ENCODE results near the gene CYB5RL. TPM values are rescaled to one million over a fixed set of nuclear protein-coding genes. Genes with fewer than 3 reads are reported as not detected.
"Not testable (repeated sequence)": the region's sequence is repeated elsewhere in the genome, so short reads cannot be mapped to it uniquely, and the experiment has no call there.

Gene CYB5RL
- total RNA-seq, 2 donors from 2014 or later, result 5.5 to 5.7 TPM

DNA sequence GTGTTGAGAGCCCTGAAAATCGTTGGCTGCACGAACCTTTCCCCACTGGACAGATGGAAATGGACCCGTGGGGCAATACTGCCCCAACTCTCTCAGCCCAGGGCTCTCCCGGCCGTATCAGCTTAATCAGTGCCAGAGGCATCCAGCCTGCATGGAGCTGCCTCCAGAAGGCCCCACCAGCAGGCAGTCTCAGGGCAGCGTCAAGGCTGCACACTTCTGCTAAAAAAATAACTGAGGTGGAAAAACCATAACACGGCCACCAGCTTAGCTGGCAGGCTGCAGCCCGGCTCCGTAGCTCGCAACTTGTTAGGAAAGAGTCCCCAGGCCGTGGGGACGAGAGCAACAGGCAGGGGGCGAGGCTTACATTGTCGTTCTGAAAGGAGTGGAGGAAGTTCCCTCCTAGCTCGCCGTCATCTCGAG lies 28.1 kb upstream of the CYB5RL start:
- intact Hi-C loops (cut with DNase I, micrococcal nuclease), result no loop called here

DNA sequence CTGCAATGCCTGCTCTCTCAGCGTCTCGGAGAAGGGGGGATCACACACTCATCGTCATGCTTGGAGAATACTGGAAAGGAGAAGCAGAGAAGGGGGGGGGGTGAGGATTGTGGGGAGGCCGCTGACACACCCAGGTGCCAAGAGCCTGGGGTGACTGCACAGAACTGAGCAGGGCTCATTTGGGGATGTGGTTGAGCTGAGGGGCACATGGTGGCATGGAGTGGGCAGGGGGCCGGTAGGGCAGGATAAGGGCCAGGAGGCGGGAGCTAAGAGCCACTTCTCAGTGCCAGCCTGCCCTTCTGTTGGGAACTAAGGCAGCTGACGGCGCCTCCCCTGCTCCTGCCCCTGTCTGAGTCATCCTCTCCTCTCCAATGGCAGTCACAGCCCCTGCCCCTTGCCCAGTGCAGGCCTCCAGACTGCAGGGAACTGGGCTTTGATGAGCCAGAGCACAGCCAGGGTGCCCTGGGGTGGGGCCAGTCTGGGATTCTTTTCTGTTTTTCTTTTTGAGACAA lies 27.3 kb upstream of the CYB5RL start:
- DNase-seq (no peak), ATAC-seq (peak; percentile 34)
- intact Hi-C loops (cut with DNase I, micrococcal nuclease), result no loop called here

More for the DNA sequence above, 28.1 kb upstream of the CYB5RL start:
- DNase-seq (no peak), ATAC-seq (no peak)

DNA sequence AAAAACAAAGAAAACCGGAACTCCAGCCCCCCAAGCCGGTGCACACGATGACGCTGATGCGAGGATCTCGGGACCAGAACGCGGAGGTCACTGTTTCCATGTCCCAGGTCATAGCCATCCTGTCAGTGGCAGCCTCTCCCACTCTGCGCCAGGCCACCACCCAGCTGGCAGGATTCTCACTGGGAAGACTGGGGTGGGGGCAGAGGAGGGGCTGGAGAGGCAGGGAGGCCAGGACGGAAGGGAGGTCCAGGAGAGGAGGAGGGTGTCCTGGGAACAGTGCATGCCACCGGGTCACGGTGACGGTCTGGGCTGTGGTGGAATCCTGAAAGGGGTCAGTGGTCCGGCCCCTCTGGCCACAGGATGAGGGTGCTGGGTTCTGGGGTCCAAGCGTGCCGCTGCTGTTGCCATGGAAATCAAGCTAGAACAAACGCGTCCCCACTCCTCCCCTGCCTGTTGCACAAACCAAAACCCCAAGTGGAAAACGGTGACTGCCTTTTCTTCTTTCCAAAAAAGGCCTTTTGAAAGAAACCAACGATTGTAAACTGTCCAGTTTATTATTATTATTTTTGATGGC lies 26.2 kb upstream of the CYB5RL start:
- DNase-seq, result no peak
- intact Hi-C loops (cut with DNase I, micrococcal nuclease), result no loop called here
- no peak for ATAC-seq

DNA sequence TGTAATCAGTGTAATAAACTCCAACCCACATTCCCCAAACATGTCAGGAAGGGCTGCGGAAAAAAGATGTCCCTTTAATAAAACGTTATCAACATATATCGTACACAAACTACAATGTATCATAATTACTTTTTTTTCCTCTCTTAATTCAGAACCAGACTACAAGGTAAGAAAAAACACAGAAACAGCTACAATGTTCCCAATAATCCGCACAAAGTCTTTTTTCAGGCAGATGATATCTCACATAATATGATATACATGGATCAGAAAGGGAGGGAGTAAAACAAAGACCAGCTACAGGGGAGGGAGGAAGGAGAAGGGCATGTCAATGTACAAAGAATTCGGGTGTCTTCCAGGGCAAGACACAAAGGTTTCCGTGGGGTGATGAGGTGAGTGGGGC lies 25.5 kb upstream of the CYB5RL start:
- intact Hi-C loops (cut with DNase I, micrococcal nuclease), result no loop called here
- ATAC-seq (no peak), DNase-seq (no peak)

DNA sequence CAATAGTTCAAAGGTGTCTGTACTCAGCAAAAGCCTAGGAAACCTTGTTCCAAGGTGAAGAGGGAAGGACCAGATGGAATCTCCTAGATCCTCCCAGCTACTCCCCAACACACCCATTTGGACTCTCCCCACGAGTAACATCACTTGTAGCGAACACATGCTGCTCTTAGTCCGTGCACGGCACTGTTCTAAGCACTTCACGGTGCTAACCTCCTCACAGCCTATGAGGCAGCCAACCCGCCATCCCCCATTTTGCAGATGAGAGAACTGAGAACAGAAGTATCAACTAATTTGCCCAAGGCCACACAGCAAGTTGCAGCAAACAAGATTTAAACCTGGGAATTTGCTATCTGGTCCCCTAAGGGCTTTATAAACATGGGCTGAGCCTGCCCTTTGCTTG lies 24.4 kb upstream of the CYB5RL start:
- DNase-seq (no peak), ATAC-seq (no peak)
- intact Hi-C loops (cut with DNase I, micrococcal nuclease), result no loop called here

DNA sequence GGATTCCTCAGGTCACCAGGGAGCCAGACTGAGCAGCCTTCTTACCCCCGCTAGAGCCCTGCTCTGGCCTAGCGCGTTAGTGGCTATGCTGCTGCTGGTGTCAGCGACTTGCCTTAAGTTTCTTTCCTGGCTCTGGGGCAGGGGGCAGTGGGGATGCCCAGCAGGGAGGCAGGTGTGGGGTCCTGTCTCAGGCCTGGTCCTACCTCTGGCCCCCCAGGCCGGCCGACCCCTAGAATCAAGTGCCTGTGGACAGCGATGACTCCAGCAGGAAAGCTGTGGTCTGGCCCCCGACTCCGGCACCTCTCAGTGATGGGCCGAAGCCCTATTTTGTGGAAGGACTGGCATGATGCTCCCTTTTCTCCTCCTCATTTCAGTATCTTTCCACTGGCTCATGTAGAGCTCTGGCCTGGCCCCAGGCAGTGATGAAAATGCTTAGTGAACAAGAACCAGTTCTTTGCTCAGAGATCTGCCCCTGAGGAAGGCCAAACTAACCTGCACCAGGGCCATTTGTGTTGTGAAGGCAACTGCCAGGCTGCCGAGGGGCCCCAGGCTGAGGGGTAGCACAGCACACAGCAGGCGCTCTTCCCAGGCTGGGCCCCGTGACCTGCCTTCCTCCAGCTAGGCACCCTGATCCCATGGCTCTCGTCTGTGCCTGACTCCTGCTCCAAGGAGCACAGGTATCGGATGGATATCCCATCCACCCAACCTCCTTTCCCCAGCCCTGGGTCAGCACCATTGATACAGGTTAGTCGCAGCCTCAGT lies 23.8 kb upstream of the CYB5RL start:
- ATAC-seq (no peak), DNase-seq (no peak)
- intact Hi-C loops (cut with DNase I, micrococcal nuclease), result no loop called here

DNA sequence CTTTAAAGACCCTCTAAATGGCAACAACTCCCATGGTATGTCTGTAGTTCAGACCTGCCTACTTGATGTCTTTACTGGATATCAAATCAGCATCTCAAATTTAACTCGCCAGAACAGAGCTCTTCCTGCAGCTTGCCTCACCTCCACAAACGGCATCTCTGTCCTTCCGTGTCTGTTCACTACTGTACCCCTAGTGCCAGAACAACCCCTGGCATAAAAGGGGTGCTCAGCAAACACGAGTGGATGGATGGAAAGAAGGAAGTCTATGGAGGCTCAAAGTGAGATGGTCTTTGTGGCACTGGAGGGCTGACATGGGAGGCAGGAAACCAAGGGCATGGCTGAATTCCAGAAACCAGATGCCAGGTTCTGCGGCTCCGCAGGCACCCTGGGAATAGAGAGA lies 22.9 kb upstream of the CYB5RL start:
- no peak for ATAC-seq
- DNase-seq, result no peak
- intact Hi-C loops (cut with DNase I, micrococcal nuclease), result no loop called here

DNA sequence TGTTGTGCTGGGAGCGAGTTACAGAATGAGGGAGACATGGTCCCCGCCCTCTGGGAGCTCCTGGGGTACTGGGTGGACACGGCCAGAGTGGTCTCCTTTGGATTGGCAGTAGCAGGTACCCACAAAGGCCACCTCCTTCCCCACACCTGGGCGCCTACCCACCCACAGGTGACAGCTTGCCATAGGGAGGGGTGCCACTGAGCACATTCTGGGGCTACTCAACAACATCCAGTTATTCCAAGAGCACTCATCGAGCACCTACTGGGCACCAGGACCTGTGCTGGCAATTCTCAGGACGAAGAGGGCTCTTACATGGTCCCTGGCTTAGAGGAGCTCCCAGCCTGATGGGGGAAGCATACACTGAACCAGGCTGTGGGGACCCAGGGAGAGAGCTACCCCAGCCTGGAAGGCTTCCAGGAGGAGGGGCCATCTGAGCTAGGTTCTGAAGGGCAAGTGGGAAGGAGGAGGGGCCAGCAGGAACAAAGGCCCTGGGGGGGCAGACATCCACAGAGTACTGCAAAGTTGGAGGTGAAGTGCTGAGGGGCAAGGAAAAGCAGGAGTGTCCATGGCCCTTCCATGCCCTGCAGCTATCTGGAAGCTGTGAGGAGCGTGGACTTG lies 22.1 kb upstream of the CYB5RL start:
- ATAC-seq, result no peak
- intact Hi-C loops (cut with DNase I, micrococcal nuclease), result no loop called here
- no peak for DNase-seq

DNA sequence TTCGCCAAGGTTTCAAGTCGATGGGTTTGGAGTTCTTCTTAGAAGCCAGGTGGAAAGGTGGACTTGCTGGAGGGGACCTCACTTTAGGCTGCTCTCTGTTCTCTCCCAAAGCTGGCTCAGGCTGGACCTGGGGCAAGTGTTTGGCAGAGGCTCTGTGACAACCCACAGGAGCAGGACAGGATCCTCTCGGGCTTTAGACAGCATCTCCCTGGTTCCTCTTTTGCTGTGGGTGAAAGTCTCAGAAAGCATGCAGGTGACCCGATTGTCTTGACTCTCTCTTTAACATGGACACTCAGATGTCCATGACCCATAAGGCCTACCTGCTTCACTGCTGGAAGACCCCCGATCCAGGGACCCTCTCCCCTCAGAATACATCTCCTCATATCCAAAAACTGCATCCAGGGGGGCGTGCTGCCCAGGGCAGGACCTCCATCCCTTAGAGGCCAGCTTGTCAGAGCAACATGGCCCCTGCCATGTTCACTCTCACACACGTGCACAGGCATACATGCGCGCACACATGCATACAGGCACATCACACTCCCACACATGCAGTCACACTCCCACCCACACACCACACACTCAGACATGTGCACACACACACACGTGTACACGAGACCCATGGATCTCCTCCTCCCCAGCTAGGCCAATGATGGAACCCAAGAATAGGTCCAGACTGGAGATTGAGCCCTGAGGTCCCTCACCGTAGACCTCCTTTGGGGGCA lies 21.4 kb upstream of the CYB5RL start:
- DNase-seq (no peak), ATAC-seq (no peak)
- intact Hi-C loops (cut with DNase I, micrococcal nuclease), result no loop called here

DNA sequence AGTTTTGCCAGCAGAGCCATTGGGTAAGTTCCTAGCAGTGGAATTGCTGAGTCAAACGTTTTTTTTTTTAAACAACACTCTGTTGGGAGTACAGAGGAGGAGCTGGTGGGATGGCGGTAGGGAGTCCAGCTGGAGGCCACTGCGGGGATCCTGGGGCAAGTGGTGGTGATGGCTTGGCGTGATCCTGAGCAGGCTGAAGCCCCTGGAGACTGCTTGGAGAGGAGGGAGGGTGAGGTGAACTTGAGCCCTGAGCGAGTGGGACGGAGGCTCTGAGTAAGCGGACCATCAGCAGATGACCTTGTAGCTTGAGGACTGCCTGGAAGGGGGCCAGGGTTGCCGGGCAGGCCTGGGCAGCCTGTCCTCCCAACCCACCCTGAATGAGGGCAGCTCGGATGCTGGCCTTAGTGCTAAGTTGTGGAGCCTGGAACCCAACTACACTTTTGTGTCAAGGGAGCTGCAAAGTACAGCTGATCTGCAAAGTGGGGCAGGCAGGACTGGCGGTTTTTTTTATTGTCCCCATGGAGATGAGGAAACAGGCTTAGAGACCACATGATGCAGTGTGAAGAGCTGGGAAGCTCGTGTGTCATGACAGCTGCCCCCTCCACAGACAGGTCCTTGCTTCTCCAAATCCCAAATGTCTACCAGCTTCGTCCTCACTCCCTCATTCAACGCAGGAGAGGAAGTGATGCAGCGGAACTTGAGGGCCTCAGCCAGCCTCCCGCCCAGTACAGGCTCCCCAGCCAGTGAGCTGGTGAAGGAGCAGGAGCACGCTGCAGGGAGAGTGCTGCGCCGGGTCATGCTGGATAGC lies 20.4 kb upstream of the CYB5RL start:
- ATAC-seq (peak; percentile 3), DNase-seq (no peak)
- intact Hi-C loops (cut with DNase I, micrococcal nuclease), result no loop called here

DNA sequence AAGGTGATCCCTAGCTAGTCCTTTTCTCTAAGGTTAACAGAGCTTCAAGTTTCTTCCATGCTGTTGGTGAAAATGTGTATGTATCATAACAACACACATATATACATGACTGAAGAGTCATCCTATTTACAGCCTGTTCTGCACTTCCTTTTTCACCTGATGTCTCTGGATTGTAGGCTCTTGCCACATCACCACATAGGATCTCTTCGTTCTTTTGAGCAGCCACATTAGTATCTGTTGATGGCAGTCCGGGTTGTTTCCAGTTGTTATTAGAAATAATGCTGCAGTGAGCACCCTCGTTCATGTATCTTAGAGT lies 19.8 kb upstream of the CYB5RL start:
- intact Hi-C loops (cut with DNase I, micrococcal nuclease), result loop anchor here in 1 of 2 donors (10.0 kb wide), 1 partner anchor 175 kb away; no protein-coding TSS in a partner anchor
- ATAC-seq, result no peak
- no peak for DNase-seq

DNA sequence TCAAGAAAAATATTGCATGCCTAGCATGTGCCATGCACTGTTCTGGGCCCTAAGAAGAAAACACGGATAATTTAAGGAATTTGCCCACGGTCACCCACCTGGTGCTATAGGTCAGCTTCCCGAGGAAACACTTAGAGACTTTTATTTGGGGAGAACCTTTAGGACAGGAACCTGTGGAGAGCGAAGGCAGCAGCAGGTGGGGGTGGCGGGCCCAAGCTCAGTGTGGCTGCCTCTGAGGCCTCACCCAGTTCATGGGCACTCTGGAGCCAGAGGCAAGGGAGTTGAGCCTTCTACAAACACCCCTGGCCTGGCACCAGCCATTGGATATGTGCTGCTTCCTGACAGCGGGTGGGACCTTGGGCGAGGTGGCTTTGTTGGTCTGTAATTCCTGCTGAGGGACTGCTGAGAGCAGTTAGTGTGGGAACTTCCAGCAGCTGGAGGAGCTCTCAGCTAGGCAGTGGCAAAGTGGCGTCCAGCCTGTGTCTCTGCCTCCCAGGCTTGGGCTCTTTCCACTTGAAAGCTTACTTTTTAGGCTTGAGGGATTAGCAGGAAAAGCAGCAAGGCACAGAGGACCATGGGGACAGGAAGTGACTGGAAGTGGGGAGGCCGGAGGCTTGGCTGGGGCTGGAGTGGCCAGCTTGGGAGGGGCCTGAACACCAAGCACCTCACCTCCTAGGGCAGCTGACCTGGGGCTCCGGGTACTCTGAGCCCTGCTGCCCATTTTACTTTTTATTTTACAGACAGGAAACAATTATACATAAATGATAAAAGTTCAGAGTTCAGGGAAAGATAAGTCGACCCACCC lies 19.3 kb upstream of the CYB5RL start:
- intact Hi-C loops (cut with DNase I, micrococcal nuclease), result loop anchor here in 1 of 2 donors (10.0 kb wide), 1 partner anchor 176 kb away; no protein-coding TSS in a partner anchor
- DNase-seq (peak in 1 of 2 donors; percentile 52), ATAC-seq (peak; percentile 76)

DNA sequence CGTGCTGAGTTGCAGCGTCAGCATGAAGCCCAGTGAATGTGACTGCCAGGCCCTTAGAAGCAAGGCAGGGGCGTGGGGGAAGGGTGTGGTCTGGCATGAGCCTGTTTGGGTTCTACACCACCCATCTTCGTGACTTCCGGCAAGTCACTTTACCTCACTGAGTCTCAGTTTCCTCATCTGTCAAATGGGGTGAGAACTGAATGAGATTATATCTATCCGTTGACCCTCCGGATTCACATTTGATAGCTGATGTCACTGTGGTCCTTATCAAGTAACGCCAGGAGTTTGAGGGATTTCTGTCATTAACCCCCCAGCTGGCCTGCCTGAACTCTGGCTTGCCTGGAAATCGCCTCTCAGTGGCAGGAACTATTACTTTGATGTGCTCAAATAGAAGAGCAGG lies 15.7 kb upstream of the CYB5RL start:
- no peak for ATAC-seq
- intact Hi-C loops (cut with DNase I, micrococcal nuclease), result loop anchor here in 1 of 2 donors (10.0 kb wide), 1 partner anchor 179 kb away; no protein-coding TSS in a partner anchor

DNA sequence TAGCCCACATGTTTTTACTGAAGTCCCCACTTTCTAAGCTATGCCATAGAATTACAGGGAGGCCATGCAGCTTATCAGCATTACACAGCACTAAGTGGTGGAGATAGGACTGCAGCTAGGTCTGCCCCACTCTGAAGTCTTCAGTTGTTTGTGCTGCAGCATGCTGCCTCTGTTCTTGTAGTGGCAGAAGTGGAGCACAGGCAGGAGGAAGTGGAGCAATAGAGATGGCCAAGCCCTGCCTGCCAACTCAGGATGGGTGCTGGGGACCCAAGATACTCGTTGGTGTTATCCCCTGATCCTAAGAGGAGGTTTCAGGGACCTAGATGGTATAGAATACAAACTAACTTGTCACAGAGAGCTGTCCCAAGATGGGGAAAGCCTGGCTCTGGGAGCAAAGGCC lies 13.0 kb upstream of the CYB5RL start:
- DNase-seq, result no peak
- intact Hi-C loops (cut with DNase I, micrococcal nuclease), result loop anchor here in 1 of 2 donors (10.0 kb wide), 1 partner anchor 182 kb away; no protein-coding TSS in a partner anchor
- ATAC-seq, result no peak

More for the DNA sequence above, 15.7 kb upstream of the CYB5RL start:
- DNase-seq, result no peak

DNA sequence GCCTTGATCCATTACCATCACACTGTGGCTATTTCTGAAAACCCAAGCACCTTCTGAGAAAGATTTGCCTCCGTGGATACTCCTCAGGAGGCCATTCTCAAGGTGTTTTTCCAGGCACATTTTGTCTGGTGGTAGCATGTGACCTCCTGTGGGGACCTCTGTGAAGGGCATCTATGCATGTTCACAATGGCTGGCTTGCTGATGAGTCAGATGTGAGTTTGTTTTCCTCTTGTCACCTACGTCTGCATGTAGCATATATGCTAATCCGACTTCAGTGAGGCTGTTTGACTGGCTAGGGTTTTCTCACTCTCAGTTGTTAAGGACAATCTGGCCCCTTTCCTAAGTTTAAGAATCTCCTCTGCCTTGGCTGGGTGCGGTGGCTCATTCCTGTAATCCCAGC lies 8.1 kb upstream of the CYB5RL start:
- ATAC-seq; intact Hi-C loops (cut with DNase I, micrococcal nuclease); DNase-seq: not testable (repeated sequence)

DNA sequence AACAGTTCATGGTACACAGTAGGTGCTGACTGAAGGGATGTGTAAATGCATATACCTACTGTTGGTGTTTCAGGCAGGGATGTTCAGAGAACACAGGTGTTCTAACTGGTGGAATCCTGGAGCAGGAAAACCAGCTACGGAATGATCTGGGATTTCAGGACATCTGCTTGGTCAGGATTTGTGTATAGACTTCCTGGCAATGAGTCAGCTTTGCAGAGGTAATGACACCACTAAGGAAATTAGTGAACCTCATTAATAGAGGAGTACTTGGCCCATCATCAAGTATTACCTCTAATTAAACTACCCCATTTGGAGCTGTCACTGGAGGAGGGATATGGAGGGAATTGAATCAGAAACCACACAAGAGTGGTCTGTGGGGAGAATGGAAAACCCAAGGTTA lies 7.5 kb upstream of the CYB5RL start:
- no peak for DNase-seq
- ATAC-seq, result no peak
- intact Hi-C loops (cut with DNase I, micrococcal nuclease), result no loop called here

DNA sequence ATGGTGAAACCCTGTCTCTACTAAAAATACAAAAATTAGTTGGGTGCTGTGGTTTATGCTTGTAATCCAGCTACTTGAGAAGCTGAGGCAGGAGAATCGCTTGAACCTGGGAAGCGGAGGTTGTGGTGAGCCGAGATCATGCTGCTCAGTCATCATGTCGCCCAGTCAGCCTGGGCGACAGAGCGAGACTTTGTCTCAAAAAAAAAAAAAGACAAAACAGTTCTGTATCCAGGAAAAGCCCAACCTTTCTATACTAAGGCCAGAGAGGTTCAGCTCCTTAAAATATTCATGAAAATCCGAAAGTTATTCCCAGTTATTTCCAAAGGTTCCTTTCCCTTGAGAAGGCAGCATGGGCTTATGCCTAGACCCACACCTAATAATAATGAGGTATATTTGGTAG lies 4.4 kb upstream of the CYB5RL start:
- ATAC-seq (no peak), DNase-seq (no peak)
- intact Hi-C loops (cut with DNase I, micrococcal nuclease), result no loop called here

DNA sequence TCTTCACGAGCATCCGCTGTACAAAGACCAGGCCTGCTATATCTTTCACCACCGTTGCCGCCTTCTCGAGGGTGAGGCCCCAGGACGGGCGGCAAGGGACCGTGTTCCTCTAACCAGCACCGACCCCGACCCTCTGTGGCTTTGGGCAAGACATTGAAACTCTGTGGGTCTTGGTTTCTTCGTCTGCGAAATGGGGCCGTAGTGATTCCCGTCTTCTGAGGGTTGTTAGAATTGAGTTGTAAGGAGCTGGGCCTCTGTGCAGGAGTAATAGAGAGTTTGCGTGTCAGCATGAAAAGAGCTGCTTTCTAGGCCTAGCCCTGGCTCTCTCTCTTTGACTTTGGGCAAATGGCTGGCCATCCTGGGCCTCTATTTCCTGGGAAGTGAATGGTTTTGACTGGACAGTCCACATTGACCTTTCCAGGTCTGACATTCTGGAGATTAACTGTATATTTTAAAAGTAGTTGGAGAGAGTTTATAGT lies 728 bp upstream of the CYB5RL start:
- intact Hi-C loops (cut with DNase I, micrococcal nuclease), result no loop called here
- ATAC-seq, result peak; percentile 8

More for the DNA sequence above, 728 bp upstream of the CYB5RL start:
- no peak for DNase-seq
